Glutamatergic neuron (in vitro differentiated cells): Measurements from ENCODE around the gene UGT1A7. TPM values are rescaled to one million over a fixed set of nuclear protein-coding genes. Genes with fewer than 3 reads are reported as not detected.
"Not testable (repeated sequence)": the region's sequence is repeated elsewhere in the genome, so short reads cannot be mapped to it uniquely, and the experiment has no call there.

Experiments
- DNase-seq: peaks from one replicate; pipeline ENCODE4 v3.0.0; 2022
- H3K27ac Mint-ChIP-seq: one replicate; pipeline ENCODE4 v1.8.0; 2020; ENCODE audit warnings: mild to moderate bottlenecking, mixed read lengths, inconsistent platforms; ENCODE audit not compliant: unreplicated experiment
- H3K27me3 Mint-ChIP-seq: one replicate; pipeline ENCODE4 v1.8.0; 2020; ENCODE audit warnings: mild to moderate bottlenecking, moderate library complexity, mixed read lengths, inconsistent platforms; ENCODE audit not compliant: unreplicated experiment
- H3K36me3 Mint-ChIP-seq: one replicate; pipeline ENCODE4 v1.8.0; 2020; ENCODE audit warnings: mild to moderate bottlenecking, mixed read lengths, inconsistent platforms; ENCODE audit not compliant: unreplicated experiment
- H3K4me1 Mint-ChIP-seq: one replicate; pipeline ENCODE4 v1.8.0; 2020; ENCODE audit warnings: mild to moderate bottlenecking, low read depth, mixed read lengths, inconsistent platforms; ENCODE audit not compliant: unreplicated experiment
- H3K4me3 Mint-ChIP-seq: one replicate; pipeline ENCODE4 v1.8.0; 2020; ENCODE audit warnings: mild to moderate bottlenecking, mixed read lengths, inconsistent platforms; ENCODE audit not compliant: unreplicated experiment
- H3K9me3 Mint-ChIP-seq: one replicate; pipeline ENCODE4 v1.8.0; 2020; ENCODE audit warnings: mild to moderate bottlenecking, moderate library complexity, mixed read lengths, inconsistent platforms; ENCODE audit not compliant: unreplicated experiment
- long read RNA-seq: library from polyadenylated mRNA; unstranded; transcript quantifications from one replicate; pipeline ENCODE4 v2.0.0, GENCODE V29; 2020; ENCODE audit not compliant: unreplicated experiment
- total RNA-seq: library from RNA; stranded (reverse); fragmentation: NEBNext Ultra II Directional; extraction: Animal tissue kit (Norgen Biotek cat#: 25700); gene quantifications from one replicate; pipeline ENCODE4 v1.2.1, GENCODE V29; 2021; ENCODE audit not compliant: unreplicated experiment
- TF ChIP-seq, protein P1 (sequence below): fragments of 200-600 bp; sonication (generic); IDR thresholded peaks from one replicate; pipeline ENCODE4 v1.5.0; 2021; ENCODE audit not compliant: partially characterized antibody, unreplicated experiment

The UGT1A7 gene
- total RNA-seq, result not detected
- long read RNA-seq, result 0 reads

DNA sequence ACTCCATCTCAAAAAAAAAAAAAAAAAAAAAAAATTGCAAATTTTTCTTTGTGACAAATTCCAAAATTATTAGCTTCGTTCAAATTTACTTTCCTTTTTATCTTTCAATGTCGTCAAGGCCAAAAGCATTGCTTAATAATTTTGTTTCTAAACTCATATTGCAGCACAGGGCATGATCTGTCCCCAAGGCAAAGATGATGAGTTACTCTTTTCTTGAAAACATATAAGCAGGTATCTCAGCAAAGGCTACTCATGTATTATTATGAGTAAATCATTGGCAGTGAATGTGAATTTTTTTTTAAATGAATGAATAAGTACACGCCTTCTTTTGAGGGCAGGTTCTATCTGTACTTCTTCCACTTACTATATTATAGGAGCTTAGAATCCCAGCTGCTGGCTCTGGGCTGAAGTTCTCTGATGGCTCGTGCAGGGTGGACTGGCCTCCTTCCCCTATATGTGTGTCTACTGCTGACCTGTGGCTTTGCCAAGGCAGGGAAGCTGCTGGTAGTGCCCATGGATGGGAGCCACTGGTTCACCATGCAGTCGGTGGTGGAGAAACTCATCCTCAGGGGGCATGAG is at the start of gene UGT1A7:
Gene UGT1A7, plus strand, starts transcription at position 381 of the 579 bp plus-strand sequence. Its CDS starts 37 bp downstream, at position 418.
- no peak within 1 kb of the TSS for H3K27ac Mint-ChIP-seq
- H3K27me3 Mint-ChIP-seq, result no peaks in the 10 kb centered on the region
- DNase-seq, result no peak
- H3K36me3 Mint-ChIP-seq, result no peaks in the 10 kb centered on the region
- TF ChIP-seq, protein P1, sequence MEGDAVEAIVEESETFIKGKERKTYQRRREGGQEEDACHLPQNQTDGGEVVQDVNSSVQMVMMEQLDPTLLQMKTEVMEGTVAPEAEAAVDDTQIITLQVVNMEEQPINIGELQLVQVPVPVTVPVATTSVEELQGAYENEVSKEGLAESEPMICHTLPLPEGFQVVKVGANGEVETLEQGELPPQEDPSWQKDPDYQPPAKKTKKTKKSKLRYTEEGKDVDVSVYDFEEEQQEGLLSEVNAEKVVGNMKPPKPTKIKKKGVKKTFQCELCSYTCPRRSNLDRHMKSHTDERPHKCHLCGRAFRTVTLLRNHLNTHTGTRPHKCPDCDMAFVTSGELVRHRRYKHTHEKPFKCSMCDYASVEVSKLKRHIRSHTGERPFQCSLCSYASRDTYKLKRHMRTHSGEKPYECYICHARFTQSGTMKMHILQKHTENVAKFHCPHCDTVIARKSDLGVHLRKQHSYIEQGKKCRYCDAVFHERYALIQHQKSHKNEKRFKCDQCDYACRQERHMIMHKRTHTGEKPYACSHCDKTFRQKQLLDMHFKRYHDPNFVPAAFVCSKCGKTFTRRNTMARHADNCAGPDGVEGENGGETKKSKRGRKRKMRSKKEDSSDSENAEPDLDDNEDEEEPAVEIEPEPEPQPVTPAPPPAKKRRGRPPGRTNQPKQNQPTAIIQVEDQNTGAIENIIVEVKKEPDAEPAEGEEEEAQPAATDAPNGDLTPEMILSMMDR, result no peak
- H3K4me3 Mint-ChIP-seq, result no peak within 1 kb of the TSS
- no peaks in the 10 kb centered on the region for H3K9me3 Mint-ChIP-seq
- H3K4me1 Mint-ChIP-seq, result no peaks in the 10 kb centered on the region

DNA sequence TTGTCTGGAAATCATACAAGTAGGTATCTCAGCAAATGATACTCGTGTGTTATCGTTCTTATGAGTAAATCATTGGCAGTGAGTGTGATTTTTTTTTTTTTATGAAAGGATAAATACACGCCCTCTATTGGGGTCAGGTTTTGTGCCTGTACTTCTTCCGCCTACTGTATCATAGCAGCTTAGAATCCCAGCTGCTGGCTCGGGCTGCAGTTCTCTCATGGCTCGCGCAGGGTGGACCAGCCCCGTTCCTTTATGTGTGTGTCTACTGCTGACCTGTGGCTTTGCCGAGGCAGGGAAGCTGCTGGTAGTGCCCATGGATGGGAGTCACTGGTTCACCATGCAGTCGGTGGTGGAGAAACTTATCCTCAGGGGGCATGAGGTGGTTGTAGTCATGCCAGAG is 45.4 kb upstream of the UGT1A7 start, which contains the start of gene UGT1A10:
Gene UGT1A10, plus strand, starts transcription at position 143 of the 400 bp plus-strand sequence. Its CDS starts 75 bp downstream, at position 218.
- not testable (repeated sequence) for H3K4me1 Mint-ChIP-seq, H3K9me3 Mint-ChIP-seq, H3K27ac Mint-ChIP-seq, H3K27me3 Mint-ChIP-seq, DNase-seq, H3K4me3 Mint-ChIP-seq, H3K36me3 Mint-ChIP-seq

DNA sequence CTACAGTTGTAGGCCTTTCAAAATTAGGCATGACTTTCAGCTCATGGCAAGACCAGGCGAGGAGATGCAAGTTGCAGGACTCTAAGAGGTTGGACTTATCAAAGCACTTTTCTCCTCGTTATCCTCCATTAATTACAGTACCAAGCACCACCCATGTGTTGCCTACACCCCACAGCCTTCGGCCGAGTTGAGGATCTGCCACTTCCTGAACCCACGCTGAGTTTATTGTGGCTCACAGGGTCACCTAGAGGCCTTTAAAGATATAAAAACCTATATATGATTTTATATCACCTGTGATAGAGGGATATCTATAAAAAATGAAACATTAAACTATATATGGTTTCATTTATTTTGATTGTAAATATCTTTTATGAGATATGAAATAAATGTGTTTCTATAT is 42.9 kb upstream of the UGT1A7 start:
- Mint-ChIP-seq H3K4me3 (no peak overlapping the region), H3K27me3 (no peaks in the 10 kb centered on the region), H3K9me3 (peaks cover 2% of the 10 kb centered on the region), H3K27ac (no peak overlapping the region), H3K4me1 (no peaks in the 10 kb centered on the region), H3K36me3 (peaks cover 5% of the 10 kb centered on the region)
- TF ChIP-seq, protein P1, result no peak
- DNase-seq, result no peak

DNA sequence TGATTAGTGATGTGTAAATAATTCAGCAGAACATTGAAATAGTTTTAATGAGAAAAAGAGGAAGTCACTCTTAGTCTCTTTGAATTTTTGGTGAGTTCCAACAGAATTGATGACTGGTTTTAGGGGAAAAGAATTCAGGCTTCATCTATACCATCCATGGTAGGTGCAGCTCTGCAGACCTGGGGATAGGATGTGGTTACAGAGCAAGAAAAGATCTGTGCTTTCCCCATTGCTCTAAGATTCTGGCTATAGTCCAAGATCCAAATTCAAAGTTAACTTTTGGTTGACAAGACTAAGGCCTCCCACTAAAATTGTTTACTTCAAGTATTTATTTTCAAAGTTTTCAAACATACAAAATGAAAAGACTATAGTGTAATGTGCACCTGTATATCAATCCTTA is 41.8 kb upstream of the UGT1A7 start:
- Mint-ChIP-seq H3K9me3 (peaks cover 2% of the 10 kb centered on the region), H3K36me3 (peaks cover 11% of the 10 kb centered on the region), H3K4me3 (no peak overlapping the region), H3K27me3 (no peaks in the 10 kb centered on the region), H3K27ac (no peak overlapping the region), H3K4me1 (no peaks in the 10 kb centered on the region)
- no peak for DNase-seq
- TF ChIP-seq, protein P1, result no peak

DNA sequence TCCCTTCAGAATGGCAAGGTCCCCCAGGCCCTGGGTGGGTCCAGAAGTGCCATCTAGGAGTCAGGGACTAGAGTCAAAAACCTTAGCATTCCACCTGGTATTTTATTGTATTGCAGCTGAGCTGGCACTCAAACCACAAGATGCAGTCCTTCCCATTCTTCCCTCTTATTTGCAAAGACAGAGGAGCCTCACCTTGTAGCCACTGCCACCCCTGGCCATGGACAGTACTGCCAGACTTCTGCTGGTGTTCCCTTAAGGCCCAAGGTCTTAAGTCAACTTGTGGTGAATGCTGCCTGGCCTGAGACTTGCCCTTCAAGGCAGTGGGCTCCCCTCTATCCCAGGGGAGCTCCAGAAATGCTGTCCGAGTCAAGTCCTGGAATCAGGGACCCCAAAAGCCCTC is 38.6 kb upstream of the UGT1A7 start:
- no peaks in the 10 kb centered on the region for H3K4me1 Mint-ChIP-seq
- peaks cover 33% of the 10 kb centered on the region for H3K36me3 Mint-ChIP-seq
- peaks cover 7% of the 10 kb centered on the region for H3K27me3 Mint-ChIP-seq
- peaks cover 10% of the 10 kb centered on the region for H3K9me3 Mint-ChIP-seq
- no peak for DNase-seq
- TF ChIP-seq, protein P1, result no peak
- H3K4me3 Mint-ChIP-seq, result no peak overlapping the region
- H3K27ac Mint-ChIP-seq, result no peak overlapping the region

DNA sequence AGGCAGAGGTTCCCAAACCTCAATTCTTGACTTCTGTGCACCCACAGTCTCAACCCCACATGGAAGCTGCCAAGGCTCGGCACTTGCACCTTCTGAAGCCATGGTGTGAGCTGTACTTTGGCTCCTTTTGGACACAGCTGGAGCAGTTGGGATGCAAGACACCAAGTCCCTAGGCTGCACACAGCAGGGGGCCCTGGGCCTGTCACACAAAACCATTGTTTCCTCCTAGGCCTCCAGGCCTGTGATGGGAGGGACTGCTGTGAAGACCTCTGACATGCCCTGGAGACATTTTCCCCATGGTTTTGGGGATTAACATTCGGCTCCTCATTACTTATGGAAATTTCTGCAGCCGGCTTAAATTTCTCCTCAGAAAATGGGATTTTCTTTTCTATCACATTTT is 35.7 kb upstream of the UGT1A7 start:
- peaks cover 33% of the 10 kb centered on the region for H3K36me3 Mint-ChIP-seq
- H3K27ac Mint-ChIP-seq, H3K9me3 Mint-ChIP-seq, H3K4me3 Mint-ChIP-seq, H3K27me3 Mint-ChIP-seq, DNase-seq, H3K4me1 Mint-ChIP-seq: not testable (repeated sequence)
